K562 (cell line): ENCODE results near the gene AIPL1. TPM values are rescaled to one million over a fixed set of nuclear protein-coding genes. Genes with fewer than 3 reads are reported as not detected.

Source experiments
- ATAC-seq: fragments of 200-7000 bp; cut with Tn5 transposase; 3 replicates; pipeline ENCODE4 v1.9.1; 2020; ENCODE audit warnings: moderate library complexity
- BruUV-seq: library from RNA; stranded (reverse); fragments of 400-500 nt; replicated peaks from 2 replicates; lab custom pipeline; 2021; lab: Mats Ljungman, UMichigan
- CTCF ChIA-PET: fragments of 300-600 bp; formaldehyde crosslinking; extraction: SDS; loops from one replicate; lab custom pipeline; 2021; ENCODE audit warnings: low intra/inter-chr PET ratio; lab: Yijun Ruan, JAX
- POLR2A ChIA-PET: fragments of 300-600, 350-650 bp; sonication (Branson Sonifier 250); formaldehyde crosslinking; extraction: SDS; loops from one replicate; lab custom pipeline; 2021; ENCODE audit warnings: antibody characterized with exemption, inconsistent platforms; lab: Yijun Ruan, JAX
- DNase-seq, 4 experiments: peaks; one replicate each; pipeline versions ENCODE4 v3.0.0 to v3.0.0-alpha.2; 2011 to 2018; ENCODE audit warnings: low spot score in 3 of 4, mixed read lengths in 3 of 4; ENCODE audit errors: extremely low read depth in 1 of 4
- FAIRE-seq: peaks from 2 replicates; lab custom pipeline; 2011; peaks lifted over from hg19 to GRCh38; lab: Jason Lieb, UNC
- H2AFZ ChIP-seq: 2 replicates; pipeline ENCODE4 v1.6.0; 2011; ENCODE audit warnings: low read depth, low read length, control low read depth, inconsistent platforms
- H3K27ac ChIP-seq: fragments of 200-600 bp; 3 replicates; pipeline ENCODE4 v1.8.0; 2011; ENCODE audit warnings: low read depth, mild to moderate bottlenecking, control low read depth, inconsistent platforms, low read length, moderate library complexity, mixed read lengths; ENCODE audit errors: extremely low read depth
- H3K27me3 ChIP-seq, 2 experiments: fragments of 300-600 bp in 1 of 2; 2 replicates in 1 of 2; 3 replicates in 1 of 2; pipeline versions ENCODE4 v1.6.0 to v1.8.0; 2011; ENCODE audit warnings: inconsistent platforms in 2 of 2, low read length in 2 of 2, mild to moderate bottlenecking in 1 of 2, mixed read lengths in 1 of 2, moderate library complexity in 1 of 2; ENCODE audit not compliant: control insufficient read depth in 2 of 2, insufficient read depth in 2 of 2
- H3K36me3 ChIP-seq: fragments of 300-600 bp; 3 replicates; pipeline ENCODE4 v1.8.0; 2011; ENCODE audit warnings: mild to moderate bottlenecking, low read length, inconsistent platforms; ENCODE audit not compliant: control insufficient read depth, insufficient read depth
- H3K4me1 ChIP-seq, 2 experiments: fragments of 200-600 bp in 1 of 2; replicated peaks in 1 of 2; 2 replicates in 1 of 2; 3 replicates in 1 of 2; pipeline versions ENCODE4 v1.5.1 to v1.8.0; 2011; ENCODE audit warnings: inconsistent platforms in 2 of 2, low read length in 2 of 2, mild to moderate bottlenecking in 1 of 2, mixed read lengths in 1 of 2, moderate library complexity in 1 of 2; ENCODE audit not compliant: control insufficient read depth in 2 of 2, insufficient read depth in 2 of 2
- H3K4me2 ChIP-seq: 2 replicates; pipeline ENCODE4 v1.6.1; 2011; ENCODE audit warnings: low read length, control low read depth, inconsistent platforms, mixed read lengths; ENCODE audit not compliant: insufficient read depth
- H3K4me3 ChIP-seq: fragments of 200-600 bp; sonication (generic), shearing (Covaris generic); 2 replicates; pipeline ENCODE4 v1.5.1; 2016; ENCODE audit warnings: control low read depth, inconsistent platforms
- H3K79me2 ChIP-seq: fragments of 200-600 bp; 3 replicates; pipeline ENCODE4 v1.8.0; 2011; ENCODE audit warnings: low read length, inconsistent platforms; ENCODE audit not compliant: control insufficient read depth, insufficient read depth
- H3K9ac ChIP-seq, 2 experiments: 2 replicates each; pipeline versions ENCODE4 v1.6.0 to v1.6.1; 2011; ENCODE audit warnings: low read depth in 2 of 2, low read length in 2 of 2, control low read depth in 1 of 2, inconsistent platforms in 1 of 2, mild to moderate bottlenecking in 1 of 2, mixed read lengths in 1 of 2; ENCODE audit not compliant: insufficient read depth in 1 of 2
- H3K9me1 ChIP-seq: one replicate; pipeline ENCODE4 v1.6.0; 2011; ENCODE audit warnings: inconsistent platforms, mild to moderate bottlenecking, low read length, moderate library complexity; ENCODE audit not compliant: control insufficient read depth, insufficient read depth
- H3K9me3 ChIP-seq: replicated peaks from 2 replicates; pipeline ENCODE4 v1.5.1; 2011; ENCODE audit warnings: low read depth, low read length, inconsistent platforms; ENCODE audit not compliant: control insufficient read depth, insufficient read depth
- H4K20me1 ChIP-seq: replicated peaks from 2 replicates; pipeline ENCODE4 v1.6.1; 2011; ENCODE audit warnings: low read length, inconsistent platforms, mixed read lengths; ENCODE audit not compliant: control insufficient read depth, insufficient read depth
- ATF1 ChIP-seq, 2 experiments: fragments of 450-650 bp in 1 of 2; IDR thresholded peaks; 2 replicates each; pipeline ENCODE4 v1.6.1; 2016; ENCODE audit warnings: missing compliant biosample characterization in 1 of 2, missing genetic modification characterization in 1 of 2
- C11orf30 ChIP-seq: fragments of 450-650 bp; IDR thresholded peaks from 2 replicates; pipeline ENCODE4 v1.6.1; 2016; ENCODE audit warnings: low read depth, mild to moderate bottlenecking
- CBFA2T2 ChIP-seq: fragments of 450-650 bp; conservative IDR thresholded peaks from 2 replicates; pipeline ENCODE4 v1.6.1; 2017; ENCODE audit warnings: mild to moderate bottlenecking
- DNMT1 ChIP-seq: fragments of 450-650 bp; IDR thresholded peaks from 2 replicates; pipeline ENCODE4 v1.6.1; 2016; ENCODE audit warnings: antibody characterized with exemption, mild to moderate bottlenecking
- E4F1 ChIP-seq: fragments of 250-450 bp; sonication (Bioruptor Pico); IDR thresholded peaks from 2 replicates; pipeline ENCODE4 v1.5.0; 2021; ENCODE audit warnings: mild to moderate bottlenecking, borderline replicate concordance
- ETS2 ChIP-seq: IDR thresholded peaks from 2 replicates; pipeline ENCODE4 v1.6.1; 2016; ENCODE audit warnings: borderline replicate concordance, missing genetic modification characterization, mild to moderate bottlenecking, moderate library complexity, missing compliant biosample characterization; ENCODE audit not compliant: poor library complexity, severe bottlenecking
- KLF10 ChIP-seq: fragments of 250-450 bp; sonication (Bioruptor Pico); IDR thresholded peaks from 2 replicates; pipeline ENCODE4 v1.6.1; 2021; ENCODE audit warnings: matching md5 sums
- NCOA4 ChIP-seq: fragments of 450-650 bp; IDR thresholded peaks from 2 replicates; pipeline ENCODE4 v1.6.1; 2018; ENCODE audit warnings: mild to moderate bottlenecking; ENCODE audit not compliant: partially characterized antibody
- NEUROD1 ChIP-seq: fragments of 150-350 bp; IDR thresholded peaks from 2 replicates; pipeline ENCODE4 v1.6.1; 2014; ENCODE audit warnings: borderline replicate concordance, low read length, low read depth; ENCODE audit not compliant: partially characterized antibody
- NFE2 ChIP-seq: IDR thresholded peaks from 2 replicates; pipeline ENCODE4 v1.6.1; 2014; ENCODE audit warnings: antibody characterized with exemption, low read depth
- PKNOX1 ChIP-seq: fragments of 450-650 bp; IDR thresholded peaks from 2 replicates; pipeline ENCODE4 v1.6.1; 2016
- ZBTB49 ChIP-seq: sonication (generic); formaldehyde crosslinking; IDR thresholded peaks from 2 replicates; pipeline ENCODE4 v1.8.0; 2022; ENCODE audit warnings: missing genetic modification reagents, mild to moderate bottlenecking, borderline replicate concordance
- ZKSCAN3 ChIP-seq: fragments of 250-450 bp; sonication (Bioruptor Pico); IDR thresholded peaks from 2 replicates; pipeline ENCODE4 v1.4.0; 2020
- ZNF449 ChIP-seq: fragments of 250-450 bp; sonication (Bioruptor Pico); IDR thresholded peaks from 2 replicates; pipeline ENCODE4 v1.8.0; 2022; ENCODE audit warnings: moderate library complexity, mild to moderate bottlenecking, inconsistent platforms
- WGBS: fragments of 100-300 bp; shearing (Covaris generic); methylation state at CpG from one replicate; pipeline ENCODE4 v1.1.6; 2016; ENCODE audit warnings: low coverage, mixed read lengths; ENCODE audit not compliant: insufficient coverage; ENCODE audit errors: missing lambda C conversion rate; 5-methylcytosine and 5-hydroxymethylcytosine counted together
- in situ Hi-C: fragments of 300-500 bp; cut with MboI; formaldehyde crosslinking; loops from 4 replicates; pipeline ENCODE4 v1.15.0; 2018; ENCODE audit warnings: inconsistent platforms, mixed read lengths
- intact Hi-C: fragments of 100-400 bp; cut with micrococcal nuclease; formaldehyde crosslinking; loops from 2 replicates; pipeline ENCODE4 v1.14.2; 2022
- polyA plus RNA-seq, 8 experiments: library from polyadenylated mRNA; depleted of rRNA in 4 of 8; stranded (reverse) in 5 of 8; unstranded in 3 of 8; fragments of >200 nt; fragmentation: Nextera tagmentation in 2 of 8; fragmentation: Illumina TruSeq in 1 of 8; extraction: Ambion mirVana in 2 of 8; extraction: Trizol in 1 of 8; gene quantifications; 2 replicates each; pipeline versions ENCODE4 v1.2.1 to v1.2.3, GENCODE V29; 2011 to 2014; ENCODE audit warnings: inconsistent platforms in 1 of 8, missing spikeins in 1 of 8
- total RNA-seq, 7 experiments: library from RNA; depleted of rRNA in 6 of 7; stranded (reverse); fragments of >200 nt in 6 of 7; fragmentation: Illumina TruSeq in 2 of 7; extraction: Trizol in 2 of 7; gene quantifications; 2 replicates each; pipeline versions ENCODE4 v1.2.1 to v1.2.3, GENCODE V29; 2011 to 2021; ENCODE audit warnings: low replicate concordance in 1 of 7

The AIPL1 gene
- total and polyA plus RNA-seq, 9 of the 15 experiments (the other 6 are each of a cell fraction or from before 2014, with no cell fraction given) = not detected

GRCh38 chr17:6456914-6457687 is 22.2 kb upstream of the AIPL1 start:
- Histone ChIP-seq H3K27ac (peak overlapping the region; percentile 56; the same call in 2 of the 3 replicates), H3K9ac (peak overlapping the region in 1 of 2 experiments; percentile 41; a peak in 1 of 4 replicates), H3K4me2 (peak overlapping the region; percentile 50), H4K20me1 (no peaks in the 10 kb centered on the region), H3K27me3 (no peaks in the 10 kb centered on the region), H3K36me3 (no peaks in the 10 kb centered on the region), H3K4me1 (peaks cover 19 to 44% of the 10 kb centered on the region in 2 experiments), H2AFZ (peak overlapping the region; percentile 70), H3K9me1 (no peaks in the 10 kb centered on the region), H3K79me2 (no peaks in the 10 kb centered on the region), H3K9me3 (no peaks in the 10 kb centered on the region), H3K4me3 (no peak overlapping the region)
- DNase-seq = peak; percentile 71 to 88 (median 81)
- peak; percentile 83 for FAIRE-seq
- intact Hi-C loops = loop anchor here (10.0 kb wide), 1 partner anchor 188 kb away; the partner anchor contains the start of genes KIAA0753 and TXNDC17
- ChIA-PET CTCF (no interaction called here), POLR2A (interaction anchor here (0.9 kb wide), 1 partner anchor 16 kb away, joined by 4 read pairs; no protein-coding TSS in a partner anchor)
- BruUV-seq = no TSS peak
- 12% methylated on average over 9 of the region's 14 CpGs for WGBS
- in situ Hi-C loops = no loop called here
- peak; percentile 95 for ATAC-seq
- TF ChIP-seq E4F1 (CRISPR knock-in tag) = no peak
- TF ChIP-seq NFE2 = peak; percentile 83
- TF ChIP-seq ZNF449 (CRISPR knock-in tag) = no peak
- TF ChIP-seq NEUROD1 = no peak
- TF ChIP-seq KLF10 (CRISPR knock-in tag) = no peak
- TF ChIP-seq CBFA2T2 = peak; percentile 35; the same call in 1 of the 2 replicates
- no peak for TF ChIP-seq ZBTB49 (CRISPR knock-in tag)
- TF ChIP-seq ETS2 (tag) = no peak
- peak; percentile 28; the same call in 1 of the 2 replicates for TF ChIP-seq PKNOX1
- no peak for TF ChIP-seq NCOA4
- TF ChIP-seq ATF1 (CRISPR knock-in tag; IDR thresholded peaks at IDR 0.05) = no peak
- peak; percentile 32; the same call in 1 of the 2 replicates for TF ChIP-seq ATF1 (tag; IDR thresholded peaks at IDR 0.05)
- TF ChIP-seq DNMT1 = no peak
- TF ChIP-seq ZKSCAN3 (CRISPR knock-in tag) = no peak
- peak; percentile 73 for TF ChIP-seq C11orf30
